HG02970 (cell line): ENCODE results near the gene COG7.
"Not testable (repeated sequence)": the region's sequence is repeated elsewhere in the genome, so short reads cannot be mapped to it uniquely, and the experiment has no call there.

Experiments
- ATAC-seq: cut with Tn5 transposase; IDR thresholded peaks from one replicate; pipeline ENCODE4 v1.9.1; 2021; ENCODE audit warnings: mild to moderate bottlenecking, moderate library complexity, moderate number of reproducible peaks; ENCODE audit not compliant: unreplicated experiment, low FRiP score

Gene COG7

DNA sequence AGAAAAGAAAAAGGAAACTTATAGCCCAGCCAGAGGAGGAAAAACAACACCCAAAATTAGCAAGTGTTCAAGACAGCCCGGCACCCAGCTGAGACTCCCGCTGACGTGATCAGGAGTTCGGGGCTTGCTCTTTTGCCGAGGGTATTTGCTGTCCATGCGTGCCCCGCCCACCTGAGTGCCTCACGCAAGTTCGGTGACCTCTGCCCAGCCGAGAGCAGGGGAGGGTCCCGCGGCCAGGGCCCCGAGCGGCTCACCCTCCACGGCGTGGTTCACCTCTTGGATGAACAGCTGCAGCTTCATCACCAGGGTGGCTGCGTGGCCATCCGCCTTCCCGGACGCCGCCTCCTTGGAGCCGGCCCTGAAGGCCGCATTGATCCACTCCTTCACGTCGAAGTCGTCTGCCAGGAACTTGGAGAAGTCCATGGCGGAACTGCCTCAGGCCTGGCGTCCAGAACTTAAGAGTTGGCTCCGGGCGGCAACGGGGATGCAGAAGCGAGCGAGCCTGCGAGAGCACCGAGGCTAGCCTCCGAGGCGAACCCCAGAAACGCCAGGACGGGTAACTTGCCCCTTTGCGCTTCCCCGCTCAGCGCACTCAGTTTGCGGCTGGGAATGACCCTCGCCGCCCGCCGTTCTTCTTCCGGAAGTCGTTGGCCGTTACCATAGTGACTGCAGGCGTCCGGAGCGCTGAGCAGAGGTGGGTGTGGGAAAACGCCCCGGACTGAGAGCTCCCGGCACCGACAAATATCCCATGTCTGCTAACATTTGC, at the start of gene COG7:
COG7 (minus strand) TSS at position 618 of the 766 bp plus-strand sequence; CDS start at position 423, 195 bp downstream.
- ATAC-seq = peak; percentile 61

DNA sequence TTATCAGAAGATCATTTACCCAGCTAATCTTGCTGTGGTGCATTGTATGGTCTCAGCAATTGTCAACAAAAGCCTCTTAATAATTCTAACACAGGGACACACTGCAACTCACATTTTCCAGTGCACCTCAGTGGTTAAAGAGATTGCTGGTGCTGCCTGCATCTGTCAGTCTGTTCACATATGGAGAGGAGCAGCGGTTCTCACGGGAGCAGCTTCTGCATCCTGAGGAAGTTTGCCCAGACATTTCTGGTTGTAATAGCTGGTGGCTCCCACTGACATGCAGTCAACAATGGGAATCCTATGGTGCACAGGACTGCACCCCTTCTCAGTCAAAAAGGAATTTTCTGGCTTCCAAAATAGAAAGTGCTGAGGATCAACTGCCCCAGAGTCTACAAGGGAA, 49.5 kb upstream of the COG7 start:
- no peak for ATAC-seq

DNA sequence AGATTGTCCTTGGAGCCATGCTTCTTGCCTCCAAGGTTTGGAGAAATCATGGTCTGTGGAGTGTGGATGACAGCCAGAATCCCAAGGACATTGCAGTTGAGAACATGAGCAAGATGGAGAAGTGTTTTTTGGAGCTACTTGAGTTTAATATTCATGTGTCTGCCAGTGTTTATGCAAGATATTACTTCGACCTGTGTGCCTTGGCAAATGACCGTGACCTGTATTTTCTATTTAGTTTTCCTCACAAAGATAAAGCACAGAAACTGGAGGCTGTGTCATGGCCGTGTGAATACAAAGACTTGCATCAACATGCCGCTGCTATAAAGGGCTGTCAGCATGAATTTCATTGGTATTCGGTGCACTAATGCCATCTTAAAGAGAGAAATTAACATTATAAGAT, 48.3 kb upstream of the COG7 start:
- ATAC-seq = no peak

DNA sequence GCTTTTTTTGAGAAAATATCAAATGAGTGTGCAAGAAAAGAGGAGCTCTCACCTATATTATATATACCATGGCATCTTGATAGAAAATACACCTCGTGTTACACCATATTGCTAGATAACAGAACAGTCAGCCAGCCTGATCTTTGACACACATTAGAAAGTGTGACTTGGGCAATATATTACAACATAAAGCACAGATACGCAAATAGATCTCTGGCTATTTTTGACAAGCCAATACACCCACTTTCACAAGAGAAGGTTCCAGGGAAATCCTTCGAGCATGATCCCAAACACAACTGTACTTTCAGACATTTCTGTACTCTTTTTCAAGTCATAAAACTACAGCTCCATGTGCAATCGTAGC, 47.9 kb upstream of the COG7 start:
- no peak for ATAC-seq

DNA sequence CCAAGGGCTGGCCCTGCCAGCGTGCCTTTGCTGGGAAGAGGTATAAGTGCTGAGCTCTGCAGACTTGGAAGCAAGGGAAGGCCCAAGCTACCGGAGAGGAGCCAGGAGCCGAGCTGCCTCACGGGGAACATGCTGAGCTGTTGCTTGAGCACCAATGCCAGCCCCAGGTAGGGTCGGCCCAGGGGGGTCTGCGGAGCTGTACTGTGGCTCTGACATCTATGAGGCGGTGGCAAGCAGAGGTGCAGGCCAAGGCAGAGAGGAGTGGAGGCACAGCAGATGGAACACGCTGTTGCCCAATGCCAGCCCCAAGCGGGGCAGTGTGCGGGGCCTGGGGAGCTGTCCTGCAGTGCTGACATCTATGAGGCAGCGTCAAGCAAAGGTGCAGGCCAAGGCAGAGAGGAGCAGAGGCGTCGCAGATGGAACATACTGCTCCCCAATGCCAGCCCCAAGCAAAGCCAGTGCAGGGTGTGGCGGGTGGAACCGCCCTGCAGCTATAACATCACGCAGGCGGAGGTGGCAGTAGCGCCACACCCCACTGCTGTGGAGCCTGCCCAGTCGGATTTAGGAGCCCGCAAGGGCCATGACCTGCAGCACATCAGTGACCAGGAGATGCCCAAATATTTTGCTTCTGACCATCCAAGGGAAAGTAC, 47.3 kb upstream of the COG7 start:
- no peak for ATAC-seq

DNA sequence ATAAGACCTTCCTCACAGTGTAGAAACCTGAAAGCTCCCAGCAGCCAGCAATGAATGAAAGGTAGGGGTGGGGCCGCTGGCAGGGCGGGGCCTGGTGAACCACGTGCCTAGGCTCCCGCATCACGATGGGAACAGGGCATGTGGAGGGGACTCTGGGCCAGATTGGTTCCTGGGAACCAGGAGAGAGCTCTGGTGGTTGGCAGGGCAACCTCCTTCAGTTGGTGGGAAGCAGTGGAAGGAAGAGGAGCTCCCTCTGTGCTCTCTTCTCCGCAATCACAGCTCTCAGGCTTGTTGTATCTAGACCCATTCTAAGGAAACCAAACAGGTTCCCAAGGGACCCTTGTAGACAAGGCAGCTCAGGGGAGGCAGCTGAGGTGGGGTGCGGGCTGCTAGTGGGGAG, 46.8 kb upstream of the COG7 start:
- no peak for ATAC-seq

DNA sequence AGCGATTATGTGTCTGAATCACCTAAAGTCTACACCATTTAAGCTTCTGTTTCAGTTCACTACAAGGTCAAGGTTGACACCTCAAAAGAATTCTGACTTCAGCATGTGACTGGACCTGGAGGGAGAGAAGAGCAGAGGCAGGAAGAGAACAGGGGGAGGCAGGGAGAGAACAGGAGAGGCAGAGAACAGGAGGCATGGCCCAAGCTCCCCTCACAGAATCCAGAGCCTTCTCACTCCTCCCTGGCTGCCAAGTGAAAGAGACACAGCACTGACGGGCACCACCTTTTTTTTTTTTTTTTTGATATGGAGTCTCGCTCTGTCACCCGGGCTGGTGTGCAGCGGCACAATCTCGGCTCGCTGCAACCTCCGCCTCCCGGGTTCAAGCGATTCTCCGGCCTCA, 45.9 kb upstream of the COG7 start:
- no peak for ATAC-seq

DNA sequence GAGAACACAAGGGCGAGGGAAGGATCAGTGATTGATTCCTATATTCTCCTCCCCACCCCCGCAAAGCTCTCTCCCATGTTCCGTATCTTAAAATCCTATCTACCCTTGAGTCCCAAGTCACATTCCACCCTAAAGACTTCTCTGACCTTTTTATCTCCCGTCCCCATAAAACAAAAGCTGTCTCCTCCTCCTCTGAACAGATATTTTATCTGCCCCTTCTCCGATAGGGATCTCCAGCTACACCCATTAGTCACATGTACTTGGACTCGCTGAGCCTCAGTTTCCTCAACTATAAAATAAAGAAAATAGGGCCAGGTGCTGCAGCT, 44.5 kb upstream of the COG7 start:
- ATAC-seq = no peak

DNA sequence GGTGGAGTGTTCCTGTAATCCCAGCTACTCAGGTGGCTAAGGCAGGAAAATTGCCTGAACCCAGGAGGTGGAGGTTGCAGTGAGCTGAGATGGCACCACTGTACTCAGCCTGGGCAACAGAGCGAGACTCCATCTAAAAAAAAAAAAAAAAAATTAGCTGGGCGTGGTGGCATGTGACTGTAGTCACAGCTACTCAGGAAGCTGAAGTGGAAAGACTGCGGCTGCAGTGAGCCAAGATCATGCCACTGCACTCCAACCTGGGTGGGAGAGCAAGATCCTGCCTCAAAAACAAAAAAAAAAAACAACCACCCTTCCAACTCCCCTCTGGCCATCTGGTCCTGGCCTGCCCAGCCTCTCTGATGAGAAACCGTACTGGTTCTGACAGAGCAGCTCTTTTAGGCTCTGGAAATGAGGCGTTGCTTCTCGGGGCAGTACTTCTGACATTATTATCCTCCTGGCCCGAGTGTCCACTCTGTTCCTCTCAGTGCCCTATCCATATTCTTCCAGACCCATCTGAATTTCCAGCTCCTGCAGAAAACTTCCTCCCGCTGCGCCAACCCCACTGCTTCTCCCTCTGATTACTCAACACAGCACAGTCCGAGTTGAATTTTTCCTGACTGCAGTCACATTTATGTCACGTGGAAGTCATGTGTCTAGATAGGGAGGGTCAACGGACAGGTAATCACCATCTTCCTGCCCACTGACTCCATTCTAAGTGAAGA, 44.0 kb upstream of the COG7 start:
- ATAC-seq = no peak

DNA sequence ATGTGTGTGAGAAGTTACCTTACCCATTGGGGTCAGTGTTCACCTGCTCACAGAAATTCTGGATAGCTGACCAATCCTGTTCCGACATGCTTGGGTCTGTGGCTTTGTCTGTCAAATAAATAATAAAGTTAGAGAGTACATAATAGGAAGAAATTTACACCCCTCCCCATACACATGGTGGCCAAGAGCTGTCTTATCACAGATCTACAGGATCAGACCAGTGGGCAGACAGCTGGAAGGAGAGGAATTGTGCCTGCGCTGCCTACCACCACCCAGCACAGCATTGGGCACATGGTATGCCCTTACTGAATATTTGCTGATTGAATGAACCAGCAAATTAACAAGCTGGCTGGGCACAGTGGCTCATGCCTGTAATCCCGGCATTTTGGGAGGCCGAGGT, 42.7 kb upstream of the COG7 start:
- no peak for ATAC-seq

DNA sequence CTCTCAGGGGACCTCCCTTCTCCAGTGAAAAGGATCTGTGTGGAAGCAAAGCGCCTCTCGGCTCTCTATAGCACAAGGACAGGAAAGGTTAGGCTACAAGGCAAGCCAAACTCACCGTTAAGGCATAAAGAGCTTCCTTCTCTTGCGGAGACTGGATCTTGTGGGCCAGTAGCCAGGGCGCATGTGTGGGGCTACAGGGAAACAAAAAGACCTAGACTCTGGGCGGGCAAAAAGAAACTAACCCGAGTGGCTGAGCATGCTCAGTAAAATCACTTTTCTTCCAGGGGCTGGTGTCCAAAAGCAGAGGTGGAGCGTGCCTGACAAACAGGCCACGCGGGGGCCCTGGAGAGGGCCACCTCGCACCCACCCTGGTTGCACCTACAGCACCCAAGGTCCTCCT, 41.2 kb upstream of the COG7 start:
- ATAC-seq = no peak

DNA sequence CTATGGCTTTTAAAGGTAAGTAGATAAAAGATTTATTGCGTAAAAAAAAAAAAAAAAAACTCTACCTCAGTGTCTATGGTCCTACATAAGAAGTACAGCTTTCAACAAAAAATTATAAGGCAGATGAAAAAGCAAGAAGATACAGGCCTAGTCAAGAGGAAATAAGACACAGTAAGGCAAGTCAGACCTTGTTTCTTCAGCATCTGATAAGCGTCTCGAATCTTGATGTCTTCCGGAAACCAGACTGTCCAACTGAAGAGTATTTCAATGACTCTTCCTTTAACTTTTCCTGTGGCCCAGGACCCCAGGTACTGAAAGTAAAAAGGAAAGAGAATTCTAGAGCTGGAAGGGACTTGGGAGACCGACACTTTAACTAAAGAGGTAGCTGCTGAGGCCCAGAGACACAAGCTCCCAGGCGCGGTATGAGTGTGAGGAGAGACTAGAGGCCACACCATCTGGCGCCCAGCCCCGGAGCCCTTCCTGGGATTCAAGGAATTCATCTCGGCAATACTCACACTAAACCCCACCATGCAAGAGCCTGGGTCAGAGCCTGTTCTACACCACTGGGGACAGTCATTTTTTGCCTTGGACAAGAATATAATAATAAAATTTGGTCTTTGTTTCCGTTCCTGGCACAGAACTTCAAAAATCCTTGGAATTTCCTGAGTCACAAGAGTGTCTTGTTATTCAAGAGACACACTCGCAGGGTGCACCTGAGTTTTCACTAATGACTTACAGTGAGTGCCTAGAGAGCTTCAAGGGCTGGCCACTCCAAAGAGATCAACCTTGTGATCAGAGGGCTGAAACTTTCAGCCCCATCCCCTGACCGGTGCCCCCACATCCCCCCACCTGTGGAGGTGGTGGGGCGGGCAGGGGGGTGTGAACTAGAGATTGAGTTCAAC, 38.8 kb upstream of the COG7 start:
- no peak for ATAC-seq

DNA sequence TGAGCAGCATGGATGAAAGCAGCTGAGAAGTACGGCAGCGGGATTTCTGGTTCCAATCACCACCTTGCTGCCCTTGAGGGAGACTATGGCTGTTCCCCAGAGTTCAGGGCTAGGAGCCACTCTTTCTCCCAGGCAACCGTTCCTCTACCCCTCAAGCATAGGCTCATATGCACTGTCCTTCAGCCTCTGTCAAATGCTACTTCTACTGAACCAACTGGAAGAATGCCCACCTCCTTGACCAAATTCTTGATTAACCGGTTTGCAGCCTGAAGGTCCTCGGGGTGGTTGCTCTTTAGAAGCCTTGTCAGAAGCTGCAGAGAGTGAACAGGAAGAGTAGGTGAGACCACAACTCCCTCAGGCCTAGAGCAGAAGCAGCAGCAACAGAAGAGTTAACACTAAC, 33.5 kb upstream of the COG7 start:
- no peak for ATAC-seq

DNA sequence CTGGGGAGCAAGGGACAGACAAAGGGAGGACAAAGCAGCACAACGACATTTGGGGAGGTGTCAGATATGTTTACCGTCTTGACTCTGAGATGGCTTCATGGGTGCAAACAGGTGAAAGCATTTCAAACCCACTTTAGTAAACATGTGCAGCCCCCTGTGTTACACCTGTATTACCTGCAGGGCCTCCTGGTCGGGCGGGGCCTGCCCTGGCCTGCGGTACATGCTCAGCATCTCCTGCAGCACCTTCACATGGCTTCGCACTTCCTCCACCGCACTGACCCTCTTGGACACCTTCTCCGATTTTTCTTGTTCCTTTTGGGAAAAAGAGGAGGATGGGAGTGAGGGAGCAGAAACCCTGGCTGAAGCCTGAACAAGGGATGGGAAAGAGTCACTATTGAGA, 32.9 kb upstream of the COG7 start:
- ATAC-seq = no peak

DNA sequence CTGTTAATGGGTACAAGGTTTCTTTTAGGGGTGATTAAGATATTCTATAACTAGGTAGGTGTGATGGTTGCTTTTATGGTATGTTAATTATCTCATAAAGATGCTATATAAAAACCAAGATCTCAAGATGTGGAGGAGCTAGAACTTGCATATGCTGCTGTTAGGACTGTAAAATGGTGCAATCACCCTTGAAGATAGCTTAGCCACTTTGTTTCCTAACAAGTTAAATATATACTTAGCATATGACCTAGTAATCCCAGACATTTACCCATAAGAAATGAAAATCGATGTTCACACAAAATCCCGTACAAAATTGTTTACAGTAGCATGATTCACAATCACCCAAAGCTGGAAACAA, 32.2 kb upstream of the COG7 start:
- no peak for ATAC-seq

DNA sequence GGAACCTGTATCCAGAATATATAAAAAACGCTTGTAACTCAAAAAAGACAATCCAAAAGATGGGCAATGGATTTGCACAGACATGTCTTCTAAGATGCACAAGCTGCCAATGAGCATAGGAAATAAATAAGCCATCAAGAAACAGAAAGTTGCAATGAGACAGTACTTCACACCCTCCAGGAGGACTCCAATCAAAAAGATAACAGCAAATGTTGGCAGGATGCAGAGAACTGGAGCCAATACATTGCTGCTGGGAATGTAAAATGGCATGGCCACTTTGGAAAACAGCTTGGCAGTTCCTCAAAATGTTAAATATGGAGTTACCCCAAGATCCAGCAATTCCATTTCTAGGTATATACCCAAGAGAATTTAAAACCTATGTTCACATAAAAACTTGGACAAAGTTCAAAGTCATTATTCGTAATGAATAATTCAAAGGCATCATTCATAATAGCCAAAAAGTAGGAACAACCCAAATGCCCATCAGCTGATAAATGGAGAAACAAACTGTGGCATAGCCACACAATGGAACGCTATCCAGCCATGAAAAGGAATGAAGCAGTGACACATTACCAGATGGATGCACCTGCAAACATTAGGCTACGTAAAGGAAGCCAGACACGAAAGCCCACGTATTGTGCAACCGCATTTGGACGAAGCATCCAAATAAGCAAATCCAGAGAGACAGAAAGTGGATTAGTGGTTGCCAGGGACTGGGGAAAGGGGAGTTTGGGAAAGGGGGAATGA, 31.7 kb upstream of the COG7 start:
- ATAC-seq = no peak

DNA sequence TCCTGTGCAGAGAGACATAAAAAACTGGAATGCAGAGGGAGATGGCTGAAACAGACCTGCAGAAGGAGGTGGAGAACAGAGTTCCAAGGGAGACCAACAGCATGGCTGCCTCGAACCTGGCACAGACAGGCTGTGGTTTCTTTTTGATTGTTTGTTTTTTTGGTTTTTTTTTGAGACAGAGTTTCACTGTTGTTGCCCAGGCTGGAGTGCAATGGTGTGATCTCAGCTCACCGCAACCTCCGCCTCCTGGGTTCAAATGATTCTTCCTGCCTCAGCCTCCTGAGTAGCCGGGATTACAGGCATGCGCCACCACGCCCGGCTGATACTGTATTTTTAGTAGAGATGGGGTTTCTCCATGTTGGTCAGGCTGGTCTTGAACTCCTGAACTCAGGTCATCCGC, 30.5 kb upstream of the COG7 start:
- ATAC-seq = not testable (repeated sequence)

DNA sequence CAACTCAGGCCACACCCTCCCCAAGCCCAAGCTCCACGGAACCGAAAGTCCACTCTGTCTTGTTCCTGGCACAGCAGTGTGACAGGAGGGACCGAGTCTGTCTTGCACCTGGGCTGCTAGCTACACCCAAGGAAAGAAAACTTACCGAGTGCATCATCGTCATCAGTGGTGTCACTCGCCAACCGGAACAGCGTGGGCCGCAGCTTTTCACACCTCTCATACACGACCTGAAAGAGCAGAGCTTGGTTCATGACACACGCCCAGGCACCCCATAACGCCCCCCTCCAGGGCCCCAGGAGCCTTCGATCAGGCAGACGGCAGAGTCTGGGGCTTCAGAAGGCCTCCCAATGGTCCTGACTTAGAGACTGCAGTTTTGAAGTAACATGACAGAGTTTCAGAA, 29.8 kb upstream of the COG7 start:
- ATAC-seq = no peak

DNA sequence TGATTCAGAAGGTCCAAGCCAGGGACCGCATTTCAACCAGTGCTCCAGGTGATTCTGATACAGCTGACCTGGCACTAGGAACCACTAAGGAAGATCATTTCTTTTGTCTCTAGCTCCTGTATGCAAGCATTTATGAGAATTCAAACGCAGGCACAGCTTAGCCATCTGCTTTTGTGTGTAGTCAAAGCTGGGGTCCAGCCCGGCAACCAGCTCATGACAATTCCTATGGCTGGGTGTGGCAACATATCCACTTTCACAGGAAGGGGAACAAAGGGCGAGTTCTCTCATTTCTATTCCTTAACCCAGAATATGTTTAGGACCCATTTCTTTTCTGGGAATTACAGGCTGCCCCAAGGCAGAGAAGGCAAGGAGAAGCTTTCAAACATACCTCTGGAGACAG, 27.3 kb upstream of the COG7 start:
- ATAC-seq = no peak

DNA sequence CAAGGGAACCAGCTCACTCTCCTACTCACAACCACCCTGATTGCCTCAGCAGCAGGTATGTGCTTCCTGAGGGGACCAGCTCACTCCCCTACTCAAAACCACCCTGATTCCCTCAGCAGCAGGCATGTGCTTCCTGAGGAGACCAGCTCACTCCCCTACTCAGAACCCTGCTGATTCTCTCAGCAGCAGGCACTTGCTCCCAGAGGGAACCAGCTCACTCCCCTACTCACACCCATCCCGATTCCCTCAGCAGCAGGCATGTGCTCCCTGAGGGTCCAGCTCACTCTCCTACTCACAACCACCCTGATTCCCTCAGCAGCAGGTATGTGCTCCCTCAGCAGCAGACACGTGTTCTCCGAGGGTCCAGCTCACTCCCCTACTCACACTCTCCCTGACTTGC, 26.1 kb upstream of the COG7 start:
- ATAC-seq = no peak
